HepG2 (cell line): ENCODE results near the gene GNB1. TPM values are rescaled to one million over a fixed set of nuclear protein-coding genes. Genes with fewer than 3 reads are reported as not detected.

Source experiments
- ATAC-seq: fragments of 200-7000 bp; cut with Tn5 transposase; 3 replicates; pipeline ENCODE4 v1.9.1; 2020; ENCODE audit warnings: mild to moderate bottlenecking, moderate library complexity
- BruUV-seq: library from RNA; stranded (reverse); fragments of 400-500 nt; replicated peaks from 2 replicates; lab custom pipeline; 2021; lab: Mats Ljungman, UMichigan
- CTCF ChIA-PET: fragments of 300-600 bp; formaldehyde crosslinking; extraction: SDS; loops from one replicate; lab custom pipeline; 2021; ENCODE audit warnings: low total read pairs, inconsistent platforms, low intra/inter-chr PET ratio; lab: Yijun Ruan, JAX
- POLR2A ChIA-PET: fragments of 350-600 bp; sonication (Branson Sonifier 250); formaldehyde crosslinking; loops from one replicate; lab custom pipeline; 2020; ENCODE audit warnings: antibody characterized with exemption, inconsistent platforms; lab: Yijun Ruan, JAX
- DNase-seq: peaks from one replicate; pipeline ENCODE4 v3.0.0-alpha.2; 2015; ENCODE audit warnings: low spot score
- FAIRE-seq: peaks from 3 replicates; lab custom pipeline; 2011; peaks lifted over from hg19 to GRCh38; lab: Jason Lieb, UNC
- H2AFZ ChIP-seq: one replicate; pipeline ENCODE4 v1.6.1; 2011; ENCODE audit warnings: low read length, inconsistent platforms
- H3K27ac ChIP-seq: fragments of 300-600 bp; 3 replicates; pipeline ENCODE4 v1.8.0; 2011; ENCODE audit warnings: mixed run types, mild to moderate bottlenecking, mixed read lengths, low read length, inconsistent platforms; ENCODE audit not compliant: insufficient read depth; ENCODE audit errors: extremely low read length
- H3K27me3 ChIP-seq, 2 experiments: fragments of 200-600 bp in 1 of 2; 2 replicates in 1 of 2; 3 replicates in 1 of 2; pipeline versions ENCODE4 v1.6.0 to v1.8.0; 2011; ENCODE audit warnings: low read length in 2 of 2, mild to moderate bottlenecking in 2 of 2, moderate library complexity in 2 of 2, inconsistent platforms in 1 of 2; ENCODE audit not compliant: insufficient read depth in 2 of 2, control insufficient read depth in 1 of 2
- H3K36me3 ChIP-seq, 2 experiments: fragments of 200-600 bp in 1 of 2; replicated peaks in 1 of 2; 2 replicates in 1 of 2; 3 replicates in 1 of 2; pipeline versions ENCODE4 v1.5.1 to v1.8.0; 2011; ENCODE audit warnings: low read length in 2 of 2, inconsistent platforms in 1 of 2; ENCODE audit not compliant: insufficient read depth in 2 of 2, control insufficient read depth in 1 of 2
- H3K4me1 ChIP-seq: 2 replicates; pipeline ENCODE4 v1.5.1; 2012; ENCODE audit warnings: low read length, inconsistent platforms; ENCODE audit not compliant: insufficient read depth
- H3K4me2 ChIP-seq: 2 replicates; pipeline ENCODE4 v1.6.0; 2011; ENCODE audit warnings: low read depth, low read length, inconsistent platforms
- H3K4me3 ChIP-seq, 3 experiments: fragments of 200-600 bp in 1 of 3; sonication (generic), shearing (Covaris generic) in 1 of 3; replicated peaks in 1 of 3; 2 replicates each; pipeline ENCODE4 v1.5.1; 2011 to 2016; ENCODE audit warnings: low read length in 3 of 3, inconsistent platforms in 2 of 3, low read depth in 2 of 3, mild to moderate bottlenecking in 2 of 3, control low read depth in 1 of 3, mixed read lengths in 1 of 3; ENCODE audit not compliant: insufficient read depth in 1 of 3
- H3K79me2 ChIP-seq: one replicate; pipeline ENCODE4 v1.6.1; 2011; ENCODE audit warnings: low read length, inconsistent platforms; ENCODE audit not compliant: insufficient read depth
- H3K9ac ChIP-seq: 2 replicates; pipeline ENCODE4 v1.6.0; 2011; ENCODE audit warnings: mild to moderate bottlenecking, low read depth, low read length, inconsistent platforms; ENCODE audit not compliant: insufficient read depth
- H3K9me3 ChIP-seq: 2 replicates; pipeline ENCODE4 v1.5.1; 2012; ENCODE audit warnings: mild to moderate bottlenecking, low read length
- H4K20me1 ChIP-seq: 2 replicates; pipeline ENCODE4 v1.6.0; 2011; ENCODE audit warnings: inconsistent platforms, mild to moderate bottlenecking, low read length, moderate library complexity; ENCODE audit not compliant: insufficient read depth
- ARID3A ChIP-seq: IDR thresholded peaks from 2 replicates; pipeline ENCODE4 v1.6.1; 2012; ENCODE audit warnings: low read depth, low read length, improper control_type of control experiment
- BRCA1 ChIP-seq: sonication (generic); formaldehyde crosslinking; IDR thresholded peaks from 2 replicates; pipeline ENCODE4 v1.4.0; 2020; ENCODE audit warnings: missing genetic modification reagents
- FOSL2 ChIP-seq: sonication (generic); formaldehyde crosslinking; IDR thresholded peaks from 2 replicates; pipeline ENCODE4 v1.4.0; 2020; ENCODE audit warnings: missing genetic modification reagents
- RBM22 ChIP-seq: fragments of 200-400 bp; formaldehyde crosslinking; optimal IDR thresholded peaks from 2 replicates; pipeline ENCODE3; 2017; ENCODE audit warnings: mild to moderate bottlenecking, low read length, moderate library complexity
- REPIN1 ChIP-seq: sonication (generic); formaldehyde crosslinking; IDR thresholded peaks from 2 replicates; pipeline ENCODE4 v1.8.0; 2022; ENCODE audit warnings: missing genetic modification reagents, low read depth, mild to moderate bottlenecking, borderline replicate concordance
- SP1 ChIP-seq, 2 experiments: fragments of 450-650 bp in 1 of 2; sonication (generic) in 1 of 2; formaldehyde crosslinking in 1 of 2; IDR thresholded peaks; 2 replicates each; pipeline versions ENCODE4 v1.4.0 to v1.6.1; 2016 to 2020; ENCODE audit warnings: missing genetic modification reagents in 1 of 2
- ZBTB3 ChIP-seq: sonication (generic); formaldehyde crosslinking; IDR thresholded peaks from 2 replicates; pipeline ENCODE4 v1.4.0; 2020; ENCODE audit warnings: low read depth, mild to moderate bottlenecking, moderate library complexity, missing genetic modification reagents, borderline replicate concordance
- ZNF546 ChIP-seq: sonication (generic); formaldehyde crosslinking; conservative IDR thresholded peaks from 2 replicates; pipeline ENCODE4 v1.8.1; 2023; ENCODE audit warnings: mild to moderate bottlenecking, missing genetic modification reagents
- ZNF660 ChIP-seq: sonication (generic); formaldehyde crosslinking; IDR thresholded peaks from 2 replicates; pipeline ENCODE4 v1.5.1; 2020; ENCODE audit warnings: mild to moderate bottlenecking, low read depth, missing genetic modification reagents, borderline replicate concordance
- ZNF75D ChIP-seq: sonication (generic); formaldehyde crosslinking; IDR thresholded peaks from 2 replicates; pipeline ENCODE4 v1.8.1; 2023; ENCODE audit warnings: missing genetic modification reagents, mild to moderate bottlenecking, borderline replicate concordance
- ZSCAN20 ChIP-seq: sonication (generic); formaldehyde crosslinking; IDR thresholded peaks from 2 replicates; pipeline ENCODE4 v1.4.0; 2020; ENCODE audit warnings: missing genetic modification reagents, mild to moderate bottlenecking, borderline replicate concordance
- WGBS: methylation state at CpG from one replicate; pipeline ENCODE4 v1.1.6; 2017; ENCODE audit warnings: low lambda C conversion rate; 5-methylcytosine and 5-hydroxymethylcytosine counted together
- in situ Hi-C: cut with HindIII; loops from 2 replicates; pipeline ENCODE4 v1.10.0; 2017; ENCODE audit warnings: low pct_unique_long_range_greater_than_20kb; ENCODE audit not compliant: extremely low pct_ligation_motif_present
- intact Hi-C: fragments of 100-400 bp; cut with micrococcal nuclease; formaldehyde crosslinking; loops from one replicate; pipeline ENCODE4 v1.10.0; 2022; ENCODE audit not compliant: unreplicated experiment
- polyA plus RNA-seq, 8 experiments: library from polyadenylated mRNA; depleted of rRNA in 3 of 8; stranded (reverse) in 7 of 8; unstranded in 1 of 8; fragments of >200 nt; fragmentation: Illumina TruSeq in 4 of 8; extraction: Trizol in 4 of 8; gene quantifications; 2 replicates each; pipeline versions ENCODE4 v1.2.1 to v1.2.3, GENCODE V29; 2011 to 2016; ENCODE audit warnings: low read depth in 4 of 8, missing spikeins in 1 of 8, mixed read lengths in 1 of 8; ENCODE audit not compliant: insufficient read depth in 1 of 8
- total RNA-seq, 5 experiments: library from RNA; depleted of rRNA; stranded (reverse); fragments of >200 nt; fragmentation: Illumina TruSeq; extraction: Trizol; gene quantifications; 2 replicates each; pipeline ENCODE4 v1.2.3, GENCODE V29; 2016; ENCODE audit warnings: low read depth in 1 of 5

GNB1 gene
- total and polyA plus RNA-seq, 2 of the 13 experiments (the other 11 are each of a cell fraction or from before 2014, with no cell fraction given), result 66.2 to 327 TPM

- POLR2A ChIA-PET, result no interaction called here
- Histone ChIP-seq H3K4me1 (no peaks in the 10 kb centered on the region), H3K36me3 (peaks cover 21 to 58% of the 10 kb centered on the region in 2 experiments), H4K20me1 (no peaks in the 10 kb centered on the region), H3K27ac (no peak overlapping the region), H3K27me3 (no peaks in the 10 kb centered on the region), H3K9ac (no peak overlapping the region), H2AFZ (no peak overlapping the region), H3K4me2 (no peak overlapping the region), H3K79me2 (peaks cover 9% of the 10 kb centered on the region), H3K9me3 (no peaks in the 10 kb centered on the region), H3K4me3 (no peak overlapping the region)
- no peak for DNase-seq
- over 99% methylated on average over 8 of the region's 8 CpGs for WGBS
- in situ Hi-C loops (no loop called here), intact Hi-C loops (no loop called here)
- no peak for ATAC-seq
- TF ChIP-seq BRCA1 (CRISPR knock-in tag) (no peak), RBM22 (no peak), ZSCAN20 (CRISPR knock-in tag) (no peak)
- FAIRE-seq, result no peak
- BruUV-seq, result no TSS peak
- CTCF ChIA-PET, result no interaction called here
Measured at GRCh38 chr1:1804301-1804700, 86.6 kb downstream of the GNB1 start.

GRCh38 chr1:1802871-1803270 lies 88.0 kb downstream of the GNB1 start:
- no peaks in the 10 kb centered on the region for H3K4me1 ChIP-seq
- H3K9ac ChIP-seq, result no peak overlapping the region
- POLR2A ChIA-PET, result no interaction called here
- no peaks in the 10 kb centered on the region for H3K27me3 ChIP-seq
- no peak for TF ChIP-seq ARID3A
- no peak for TF ChIP-seq SP1 (IDR thresholded peaks at IDR 0.05)
- no peak for TF ChIP-seq SP1 (CRISPR knock-in tag; IDR thresholded peaks at IDR 0.05)
- no peak for TF ChIP-seq REPIN1 (CRISPR knock-in tag)
- no peak for TF ChIP-seq ZNF546 (CRISPR knock-in tag)
- no peak for TF ChIP-seq FOSL2 (CRISPR knock-in tag)
- no peak for TF ChIP-seq ZNF75D (CRISPR knock-in tag)
- no peak for TF ChIP-seq ZBTB3 (CRISPR knock-in tag)
- TF ChIP-seq ZNF660 (CRISPR knock-in tag), result no peak
- no peak for TF ChIP-seq ZSCAN20 (CRISPR knock-in tag)
- no peak for DNase-seq
- in situ Hi-C loops, result no loop called here
- 93% methylated on average over 1 of the region's 1 CpG for WGBS
- intact Hi-C loops, result no loop called here
- FAIRE-seq, result no peak
- CTCF ChIA-PET, result no interaction called here
- H3K27ac ChIP-seq, result no peak overlapping the region
- no TSS peak for BruUV-seq
- ATAC-seq, result no peak
- peaks cover 23 to 64% of the 10 kb centered on the region in 2 experiments for H3K36me3 ChIP-seq
- H4K20me1 ChIP-seq, result no peaks in the 10 kb centered on the region
- H2AFZ ChIP-seq, result no peak overlapping the region
- H3K4me2 ChIP-seq, result no peak overlapping the region
- H3K9me3 ChIP-seq, result no peaks in the 10 kb centered on the region
- no peak overlapping the region for H3K4me3 ChIP-seq
- H3K79me2 ChIP-seq, result peaks cover 9% of the 10 kb centered on the region
